K562 (cell line): Measurements from ENCODE around the gene CSNK1G1. TPM values are rescaled to one million over a fixed set of nuclear protein-coding genes. Genes with fewer than 3 reads are reported as not detected.

Source experiments
- CEBPZ ChIP-seq: fragments of 150-350 bp; IDR thresholded peaks from 2 replicates; pipeline ENCODE4 v1.6.1; 2014; ENCODE audit warnings: low read depth, mild to moderate bottlenecking, low read length, borderline replicate concordance
- EP400 ChIP-seq: fragments of 450-650 bp; IDR thresholded peaks from 2 replicates; pipeline ENCODE4 v1.6.1; 2017; ENCODE audit warnings: antibody characterized with exemption, mild to moderate bottlenecking, moderate library complexity
- GTF2E2 ChIP-seq: fragments of 200-800 bp; sonication (Bioruptor generic); IDR thresholded peaks from 2 replicates; pipeline ENCODE4 v1.6.1; 2016; ENCODE audit warnings: missing genetic modification characterization, missing compliant biosample characterization
- HNRNPK ChIP-seq: fragments of 200-400 bp; formaldehyde crosslinking; IDR thresholded peaks from one replicate; pipeline ENCODE4 v1.6.1; 2018; ENCODE audit warnings: mild to moderate bottlenecking, low read depth, low read length; ENCODE audit not compliant: poor library complexity, severe bottlenecking
- IFI16 ChIP-seq: fragments of 250-450 bp; sonication (Bioruptor Pico); IDR thresholded peaks from 2 replicates; pipeline ENCODE4 v2.1.2; 2022; ENCODE audit warnings: mild to moderate bottlenecking, inconsistent platforms
- L3MBTL2 ChIP-seq: fragments of 450-650 bp; IDR thresholded peaks from 2 replicates; pipeline ENCODE4 v1.6.1; 2016; ENCODE audit warnings: mild to moderate bottlenecking, moderate library complexity
- MAFF ChIP-seq: IDR thresholded peaks from 2 replicates; pipeline ENCODE4 v1.6.1; 2012; ENCODE audit warnings: low read length, improper control_type of control experiment
- MCM7 ChIP-seq, 2 experiments: fragments of 450-650 bp; IDR thresholded peaks; 2 replicates each; pipeline ENCODE4 v1.6.1; 2016 to 2018
- MITF ChIP-seq: IDR thresholded peaks from 2 replicates; pipeline ENCODE4 v1.6.1; 2014; ENCODE audit warnings: antibody characterized with exemption
- PHF20 ChIP-seq: fragments of 450-650 bp; IDR thresholded peaks from 2 replicates; pipeline ENCODE4 v1.6.1; 2018; ENCODE audit not compliant: partially characterized antibody
- RBM14 ChIP-seq: fragments of 200-400 bp; formaldehyde crosslinking; IDR thresholded peaks from 2 replicates; pipeline ENCODE4 v1.6.1; 2018; ENCODE audit warnings: low read depth, mild to moderate bottlenecking, low read length, moderate library complexity, borderline replicate concordance; ENCODE audit not compliant: insufficient read depth
- SMARCC2 ChIP-seq: fragments of 450-650 bp; IDR thresholded peaks from 2 replicates; pipeline ENCODE4 v1.6.1; 2017; ENCODE audit warnings: antibody characterized with exemption, moderate library complexity, mild to moderate bottlenecking, low read depth
- SRSF9 ChIP-seq: fragments of 200-400 bp; formaldehyde crosslinking; IDR thresholded peaks from 2 replicates; pipeline ENCODE4 v1.6.1; 2017; ENCODE audit warnings: low read depth, low read length, borderline replicate concordance
- TSHZ1 ChIP-seq: fragments of 250-450 bp; sonication (Bioruptor Pico); IDR thresholded peaks from 2 replicates; pipeline ENCODE4 v1.4.0; 2020; ENCODE audit warnings: mild to moderate bottlenecking, moderate library complexity
- ZFX ChIP-seq: sonication (generic); formaldehyde crosslinking; IDR thresholded peaks from 2 replicates; pipeline ENCODE4 v1.8.0; 2022; ENCODE audit warnings: mild to moderate bottlenecking, missing genetic modification reagents, moderate library complexity
- ZNF280A ChIP-seq: fragments of 450-650 bp; IDR thresholded peaks from 2 replicates; pipeline ENCODE4 v1.6.1; 2018; ENCODE audit warnings: mild to moderate bottlenecking, low read depth; ENCODE audit not compliant: partially characterized antibody
- ZNF316 ChIP-seq: fragments of 450-650 bp; IDR thresholded peaks from 2 replicates; pipeline ENCODE4 v1.6.1; 2016
- polyA plus RNA-seq, 8 experiments: library from polyadenylated mRNA; depleted of rRNA in 4 of 8; stranded (reverse) in 5 of 8; unstranded in 3 of 8; fragments of >200 nt; fragmentation: Nextera tagmentation in 2 of 8; fragmentation: Illumina TruSeq in 1 of 8; extraction: Ambion mirVana in 2 of 8; extraction: Trizol in 1 of 8; gene quantifications; 2 replicates each; pipeline versions ENCODE4 v1.2.1 to v1.2.3, GENCODE V29; 2011 to 2014; ENCODE audit warnings: inconsistent platforms in 1 of 8, missing spikeins in 1 of 8
- total RNA-seq, 7 experiments: library from RNA; depleted of rRNA in 6 of 7; stranded (reverse); fragments of >200 nt in 6 of 7; fragmentation: Illumina TruSeq in 2 of 7; extraction: Trizol in 2 of 7; gene quantifications; 2 replicates each; pipeline versions ENCODE4 v1.2.1 to v1.2.3, GENCODE V29; 2011 to 2021; ENCODE audit warnings: low replicate concordance in 1 of 7

Gene CSNK1G1
- total and polyA plus RNA-seq, 9 of the 15 experiments (the other 6 are each of a cell fraction or from before 2014, with no cell fraction given) = 4.5 to 18.5 (median 9.5) TPM

- TF ChIP-seq ZNF280A (no peak), ZNF316 (peak; percentile 84), MITF (no peak), HNRNPK (no peak), IFI16 (CRISPR knock-in tag) (no peak), L3MBTL2 (peak; percentile 68), ZFX (no peak), EP400 (peak; percentile 70), GTF2E2 (no peak), PHF20 (no peak), SMARCC2 (peak; percentile 65; the same call in 1 of the 2 replicates), CEBPZ (no peak), MCM7 (IDR thresholded peaks at IDR 0.05) (no peak), TSHZ1 (CRISPR knock-in tag) (no peak), SRSF9 (no peak), MAFF (peak; percentile 48; the same call in 1 of the 2 replicates), RBM14 (no peak)
Observed at GRCh38 chr15:64216730-64217428, 139.1 kb downstream of the CSNK1G1 start (continued).
